ENCODE measurements around the gene HOXC9. TPM values are rescaled to one million over a fixed set of nuclear protein-coding genes. Genes with fewer than 3 reads are reported as not detected.

The HOXC9 gene
- total and polyA plus RNA-seq, 2 of the 8 experiments (the other 6 are each of a cell fraction or from before 2014, with no cell fraction given), result not detected

DNA sequence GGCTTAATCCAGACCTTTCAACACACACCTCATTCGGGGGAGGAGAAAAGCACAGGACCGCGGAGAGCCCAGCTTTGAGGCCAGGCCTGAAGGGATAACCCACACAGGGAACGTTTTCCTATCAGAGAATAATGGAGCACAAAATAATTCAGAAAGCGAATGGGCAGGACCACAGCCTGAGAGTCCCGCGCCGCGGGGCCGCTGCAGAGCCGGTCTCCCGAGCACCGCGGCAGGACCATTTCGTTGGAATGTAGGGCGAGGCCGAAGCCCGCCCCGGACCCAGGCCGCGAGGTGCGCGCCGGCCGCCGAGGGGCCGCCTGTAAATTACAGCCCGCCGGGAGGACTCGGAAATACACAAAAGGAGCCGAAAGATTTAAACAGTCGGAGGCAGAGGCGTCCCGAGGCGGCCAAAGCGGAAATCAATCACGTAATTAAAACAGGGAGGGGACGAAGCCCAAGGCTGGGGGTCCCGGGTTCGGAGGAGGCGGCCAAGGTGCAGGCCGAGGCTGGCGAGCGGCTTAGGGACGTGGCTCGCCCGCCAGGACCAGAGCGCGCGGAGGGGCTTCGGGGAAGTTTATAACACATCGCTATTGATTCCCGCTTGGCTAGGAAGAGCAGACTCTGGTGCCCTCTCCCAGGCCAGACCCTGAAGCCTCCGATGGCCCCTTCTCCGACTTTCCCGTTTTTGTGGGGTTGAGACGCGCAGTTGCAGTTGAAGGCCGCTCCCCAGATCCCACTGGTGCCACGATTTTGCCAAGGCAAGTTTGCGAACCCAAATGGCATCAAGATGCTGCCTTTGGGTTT, 47.4 kb downstream of the HOXC9 start (continued):
- TF ChIP-seq SP4 (IDR thresholded peaks at IDR 0.05; ENCODE audit: low read length), result no peak
- no peak for TF ChIP-seq SAP30 (IDR thresholded peaks at IDR 0.05; ENCODE audit: insufficient read depth, insufficient replicate concordance, low read length)
- TF ChIP-seq CTBP2 (IDR thresholded peaks at IDR 0.05; ENCODE audit: borderline replicate concordance, insufficient read depth, insufficient read length, low read length), result peak; percentile 24
- TF ChIP-seq POU5F1 (IDR thresholded peaks at IDR 0.05; ENCODE audit: low read depth, low read length), result no peak
- TF ChIP-seq TBP (IDR thresholded peaks at IDR 0.05; ENCODE audit: low read depth, low read length), result no peak
- no peak for TF ChIP-seq PHF8 (conservative IDR thresholded peaks at IDR 0.05; ENCODE audit: low read depth, low read length)
- TF ChIP-seq NANOG (IDR thresholded peaks at IDR 0.05; ENCODE audit: insufficient read depth, low read depth, low read length, poor library complexity, severe bottlenecking), result no peak
